GM23338 (cell line): ENCODE data around the gene ANKZF1. TPM values are rescaled to one million over a fixed set of nuclear protein-coding genes. Genes with fewer than 3 reads are reported as not detected.

ENCODE experiments used
- ATAC-seq: fragments of 200-7000 bp; cut with Tn5 transposase; 3 replicates; pipeline ENCODE4 v1.9.1; 2020
- DNase-seq: peaks from one replicate; pipeline ENCODE4 v3.0.0-alpha.2; 2015; ENCODE audit warnings: low spot score
- H2AFZ ChIP-seq: fragments of 200-600 bp; sonication (generic); 2 replicates; pipeline ENCODE4 v1.8.0; 2016; ENCODE audit warnings: antibody characterized with exemption, mild to moderate bottlenecking, moderate library complexity
- H3F3A ChIP-seq: fragments of 200-600 bp; sonication (generic); replicated peaks from 2 replicates; pipeline ENCODE4 v1.8.0; 2017; ENCODE audit warnings: antibody characterized with exemption, mixed run types, low read depth
- H3K27ac ChIP-seq: fragments of 200-600 bp; sonication (generic); 2 replicates; pipeline ENCODE4 v1.6.1; 2016; ENCODE audit warnings: low read depth
- H3K27me3 ChIP-seq: fragments of 200-600 bp; sonication (generic); 2 replicates; pipeline ENCODE4 v1.8.0; 2016; ENCODE audit warnings: mild to moderate bottlenecking, mixed run types, moderate library complexity; ENCODE audit not compliant: insufficient read depth
- H3K36me3 ChIP-seq: fragments of 200-600 bp; sonication (generic); 2 replicates; pipeline ENCODE4 v1.8.0; 2016; ENCODE audit warnings: mild to moderate bottlenecking; ENCODE audit not compliant: insufficient read depth
- H3K4me1 ChIP-seq: fragments of 200-600 bp; sonication (generic); 2 replicates; pipeline ENCODE4 v1.8.0; 2016; ENCODE audit warnings: mild to moderate bottlenecking, moderate library complexity; ENCODE audit not compliant: insufficient read depth
- H3K4me2 ChIP-seq: fragments of 200-600 bp; sonication (generic); 2 replicates; pipeline ENCODE4 v1.7.1; 2017; ENCODE audit warnings: mixed run types
- H3K4me3 ChIP-seq: fragments of 200-600 bp; sonication (generic); 2 replicates; pipeline ENCODE4 v1.6.1; 2016; ENCODE audit warnings: mixed run types
- H3K79me2 ChIP-seq: fragments of 200-600 bp; sonication (generic); replicated peaks from 2 replicates; pipeline ENCODE4 v1.8.0; 2017; ENCODE audit warnings: mild to moderate bottlenecking; ENCODE audit not compliant: insufficient read depth
- H3K9me2 ChIP-seq: fragments of 200-600 bp; sonication (generic); 2 replicates; pipeline ENCODE4 v1.8.0; 2017; ENCODE audit not compliant: insufficient read depth
- H4K20me1 ChIP-seq: fragments of 200-600 bp; sonication (generic); replicated peaks from 2 replicates; pipeline ENCODE4 v1.8.0; 2017; ENCODE audit warnings: mild to moderate bottlenecking; ENCODE audit not compliant: insufficient read depth
- H3K27ac Mint-ChIP-seq: 2 replicates; pipeline ENCODE4 v1.8.0; 2020; ENCODE audit warnings: inconsistent platforms, mild to moderate bottlenecking, moderate library complexity, mixed read lengths
- H3K27me3 Mint-ChIP-seq: 3 replicates; pipeline ENCODE4 v1.8.0; 2022; ENCODE audit warnings: low read depth, mild to moderate bottlenecking, moderate library complexity, mixed read lengths, inconsistent platforms; ENCODE audit not compliant: insufficient read depth, poor library complexity
- H3K36me3 Mint-ChIP-seq: 3 replicates; pipeline ENCODE4 v1.8.0; 2021; ENCODE audit warnings: low read depth, mild to moderate bottlenecking, inconsistent platforms, moderate library complexity, mixed read lengths
- H3K4me1 Mint-ChIP-seq: 3 replicates; pipeline ENCODE4 v1.8.0; 2020; ENCODE audit warnings: mild to moderate bottlenecking, inconsistent platforms, mixed read lengths
- H3K4me3 Mint-ChIP-seq: 3 replicates; pipeline ENCODE4 v1.8.0; 2021; ENCODE audit warnings: moderate library complexity, mild to moderate bottlenecking, inconsistent platforms, mixed read lengths
- H3K9me3 Mint-ChIP-seq: 3 replicates; pipeline ENCODE4 v1.8.0; 2020; ENCODE audit warnings: moderate library complexity, mild to moderate bottlenecking, inconsistent platforms, mixed read lengths
- CREB1 ChIP-seq: fragments of 250-450 bp; sonication (Bioruptor Pico); IDR thresholded peaks from 2 replicates; pipeline ENCODE4 v1.5.0; 2020; ENCODE audit warnings: low read depth, mild to moderate bottlenecking, moderate library complexity
- EZH2 ChIP-seq: fragments of 200-600 bp; sonication (generic); IDR thresholded peaks from one replicate; pipeline ENCODE4 v1.8.0; 2017; ENCODE audit warnings: antibody characterized with exemption, mild to moderate bottlenecking, low read depth; ENCODE audit not compliant: unreplicated experiment
- EZH2phosphoT487 ChIP-seq: fragments of 200-600 bp; sonication (generic); IDR thresholded peaks from one replicate; pipeline ENCODE4 v1.8.1; 2018; ENCODE audit warnings: antibody characterized with exemption; ENCODE audit not compliant: unreplicated experiment
- JUNB ChIP-seq: IDR thresholded peaks from one replicate; pipeline ENCODE4 v1.6.1; 2016; ENCODE audit warnings: antibody characterized with exemption; ENCODE audit not compliant: unreplicated experiment
- NANOG ChIP-seq: IDR thresholded peaks from 2 replicates; pipeline ENCODE4 v1.6.1; 2016; ENCODE audit warnings: antibody characterized with exemption, borderline replicate concordance
- POLR2AphosphoS5 ChIP-seq: IDR thresholded peaks from 2 replicates; pipeline ENCODE4 v1.6.1; 2016; ENCODE audit warnings: antibody characterized with exemption, low read depth
- STAT1 ChIP-seq: IDR thresholded peaks from one replicate; pipeline ENCODE4 v1.6.1; 2016; ENCODE audit warnings: antibody characterized with exemption; ENCODE audit not compliant: unreplicated experiment
- ZNF114 ChIP-seq: fragments of 250-450 bp; sonication (Bioruptor Pico); IDR thresholded peaks from 2 replicates; pipeline ENCODE4 v1.5.0; 2020; ENCODE audit warnings: mild to moderate bottlenecking, moderate library complexity
- polyA plus RNA-seq: library from polyadenylated mRNA; unstranded; fragments of >200 nt; fragmentation: Nextera tagmentation; extraction: Ambion mirVana; gene quantifications from 2 replicates; pipeline ENCODE4 v1.2.1, GENCODE V29; 2016
- total RNA-seq: library from RNA; depleted of rRNA; stranded (reverse); fragments of >200 nt; shearing (Covaris generic); gene quantifications from 2 replicates; pipeline ENCODE4 v1.2.3, GENCODE V29; 2014
- TF ChIP-seq, protein P1 (sequence below): IDR thresholded peaks from 2 replicates; pipeline ENCODE4 v1.6.1; 2016; ENCODE audit warnings: antibody characterized with exemption
- TF ChIP-seq, protein P2 (sequence below): IDR thresholded peaks from one replicate; pipeline ENCODE4 v1.6.1; 2018; ENCODE audit warnings: antibody characterized with exemption; ENCODE audit not compliant: unreplicated experiment
- TF ChIP-seq, protein P3 (sequence below), 2 experiments: fragments of 200-600 bp in 1 of 2; sonication (generic) in 1 of 2; conservative IDR thresholded peaks; 2 replicates each; pipeline versions ENCODE4 v1.5.1 to v1.6.1; 2016 to 2017; ENCODE audit warnings: antibody characterized with exemption in 2 of 2, low read depth in 2 of 2, mild to moderate bottlenecking in 2 of 2, moderate library complexity in 1 of 2
- TF ChIP-seq, protein P4 (sequence below): fragments of 250-450 bp; sonication (Bioruptor Pico); IDR thresholded peaks from 2 replicates; pipeline ENCODE4 v1.5.0; 2020; ENCODE audit warnings: mild to moderate bottlenecking, moderate library complexity

The ANKZF1 gene
- total and polyA plus RNA-seq, 2 experiments from 2014 or later: 29.9 to 61.9 TPM

DNA sequence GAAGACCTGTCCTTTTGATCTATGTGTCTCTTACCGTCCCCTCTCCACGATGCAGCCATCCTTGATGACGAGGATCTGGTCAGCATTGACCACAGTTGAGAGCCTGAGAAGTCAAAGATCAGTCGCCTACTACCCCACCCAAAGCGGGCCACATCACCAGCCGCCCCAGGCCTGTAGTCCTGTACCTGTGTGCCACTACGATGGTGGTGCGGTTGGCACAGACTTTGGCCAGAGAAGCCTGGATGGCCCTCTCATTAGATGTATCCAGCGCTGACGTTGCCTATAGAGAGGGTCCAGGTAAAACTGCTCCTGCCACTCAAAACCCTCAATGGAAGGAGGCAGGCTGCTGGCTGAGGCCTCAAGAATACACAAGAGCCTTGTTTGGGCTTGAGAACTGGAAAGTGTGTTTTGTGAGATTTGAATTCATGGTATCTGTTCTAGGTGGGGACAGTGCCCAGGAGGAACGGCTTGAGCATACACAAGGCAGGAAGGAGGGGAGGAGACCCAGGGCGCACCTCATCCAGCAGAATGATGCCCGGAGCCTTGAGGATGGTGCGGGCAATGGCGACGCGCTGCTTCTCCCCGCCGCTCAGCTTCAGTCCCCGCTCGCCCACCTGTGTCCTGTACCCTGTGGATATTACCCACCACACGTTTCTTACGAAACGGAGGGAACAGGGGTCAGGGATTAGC, 19.3 kb upstream of the ANKZF1 start:
- no peak overlapping the region; the same call in 2 of the 3 replicates for H3K4me3 Mint-ChIP-seq
- Histone ChIP-seq H3K79me2 (no peaks in the 10 kb centered on the region), H3K36me3 (no peaks in the 10 kb centered on the region; the same call in 1 of the 2 replicates), H3K9me2 (no peaks in the 10 kb centered on the region), H4K20me1 (no peaks in the 10 kb centered on the region; the same call in 1 of the 2 replicates), H3K27me3 (no peaks in the 10 kb centered on the region), H3K27ac (no peak overlapping the region), H2AFZ (no peak overlapping the region), H3K4me3 (no peak overlapping the region), H3F3A (peaks cover 15% of the 10 kb centered on the region; the same call in 1 of the 2 replicates), H3K4me2 (no peak overlapping the region), H3K4me1 (peaks cover 15% of the 10 kb centered on the region)
- peaks cover 11% of the 10 kb centered on the region for H3K27me3 Mint-ChIP-seq
- H3K9me3 Mint-ChIP-seq: no peaks in the 10 kb centered on the region
- no peak for TF ChIP-seq STAT1
- TF ChIP-seq, protein P1, sequence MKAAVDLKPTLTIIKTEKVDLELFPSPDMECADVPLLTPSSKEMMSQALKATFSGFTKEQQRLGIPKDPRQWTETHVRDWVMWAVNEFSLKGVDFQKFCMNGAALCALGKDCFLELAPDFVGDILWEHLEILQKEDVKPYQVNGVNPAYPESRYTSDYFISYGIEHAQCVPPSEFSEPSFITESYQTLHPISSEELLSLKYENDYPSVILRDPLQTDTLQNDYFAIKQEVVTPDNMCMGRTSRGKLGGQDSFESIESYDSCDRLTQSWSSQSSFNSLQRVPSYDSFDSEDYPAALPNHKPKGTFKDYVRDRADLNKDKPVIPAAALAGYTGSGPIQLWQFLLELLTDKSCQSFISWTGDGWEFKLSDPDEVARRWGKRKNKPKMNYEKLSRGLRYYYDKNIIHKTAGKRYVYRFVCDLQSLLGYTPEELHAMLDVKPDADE: no peak
- TF ChIP-seq, protein P2, sequence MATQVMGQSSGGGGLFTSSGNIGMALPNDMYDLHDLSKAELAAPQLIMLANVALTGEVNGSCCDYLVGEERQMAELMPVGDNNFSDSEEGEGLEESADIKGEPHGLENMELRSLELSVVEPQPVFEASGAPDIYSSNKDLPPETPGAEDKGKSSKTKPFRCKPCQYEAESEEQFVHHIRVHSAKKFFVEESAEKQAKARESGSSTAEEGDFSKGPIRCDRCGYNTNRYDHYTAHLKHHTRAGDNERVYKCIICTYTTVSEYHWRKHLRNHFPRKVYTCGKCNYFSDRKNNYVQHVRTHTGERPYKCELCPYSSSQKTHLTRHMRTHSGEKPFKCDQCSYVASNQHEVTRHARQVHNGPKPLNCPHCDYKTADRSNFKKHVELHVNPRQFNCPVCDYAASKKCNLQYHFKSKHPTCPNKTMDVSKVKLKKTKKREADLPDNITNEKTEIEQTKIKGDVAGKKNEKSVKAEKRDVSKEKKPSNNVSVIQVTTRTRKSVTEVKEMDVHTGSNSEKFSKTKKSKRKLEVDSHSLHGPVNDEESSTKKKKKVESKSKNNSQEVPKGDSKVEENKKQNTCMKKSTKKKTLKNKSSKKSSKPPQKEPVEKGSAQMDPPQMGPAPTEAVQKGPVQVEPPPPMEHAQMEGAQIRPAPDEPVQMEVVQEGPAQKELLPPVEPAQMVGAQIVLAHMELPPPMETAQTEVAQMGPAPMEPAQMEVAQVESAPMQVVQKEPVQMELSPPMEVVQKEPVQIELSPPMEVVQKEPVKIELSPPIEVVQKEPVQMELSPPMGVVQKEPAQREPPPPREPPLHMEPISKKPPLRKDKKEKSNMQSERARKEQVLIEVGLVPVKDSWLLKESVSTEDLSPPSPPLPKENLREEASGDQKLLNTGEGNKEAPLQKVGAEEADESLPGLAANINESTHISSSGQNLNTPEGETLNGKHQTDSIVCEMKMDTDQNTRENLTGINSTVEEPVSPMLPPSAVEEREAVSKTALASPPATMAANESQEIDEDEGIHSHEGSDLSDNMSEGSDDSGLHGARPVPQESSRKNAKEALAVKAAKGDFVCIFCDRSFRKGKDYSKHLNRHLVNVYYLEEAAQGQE: no peak
- TF ChIP-seq ZNF114: no peak
- no peak for TF ChIP-seq POLR2AphosphoS5
- TF ChIP-seq CREB1 (CRISPR knock-in tag): no peak
- no peak for TF ChIP-seq JUNB
- TF ChIP-seq EZH2phosphoT487: no peak
- no peak for TF ChIP-seq EZH2
- TF ChIP-seq NANOG: no peak
- TF ChIP-seq, protein P3, sequence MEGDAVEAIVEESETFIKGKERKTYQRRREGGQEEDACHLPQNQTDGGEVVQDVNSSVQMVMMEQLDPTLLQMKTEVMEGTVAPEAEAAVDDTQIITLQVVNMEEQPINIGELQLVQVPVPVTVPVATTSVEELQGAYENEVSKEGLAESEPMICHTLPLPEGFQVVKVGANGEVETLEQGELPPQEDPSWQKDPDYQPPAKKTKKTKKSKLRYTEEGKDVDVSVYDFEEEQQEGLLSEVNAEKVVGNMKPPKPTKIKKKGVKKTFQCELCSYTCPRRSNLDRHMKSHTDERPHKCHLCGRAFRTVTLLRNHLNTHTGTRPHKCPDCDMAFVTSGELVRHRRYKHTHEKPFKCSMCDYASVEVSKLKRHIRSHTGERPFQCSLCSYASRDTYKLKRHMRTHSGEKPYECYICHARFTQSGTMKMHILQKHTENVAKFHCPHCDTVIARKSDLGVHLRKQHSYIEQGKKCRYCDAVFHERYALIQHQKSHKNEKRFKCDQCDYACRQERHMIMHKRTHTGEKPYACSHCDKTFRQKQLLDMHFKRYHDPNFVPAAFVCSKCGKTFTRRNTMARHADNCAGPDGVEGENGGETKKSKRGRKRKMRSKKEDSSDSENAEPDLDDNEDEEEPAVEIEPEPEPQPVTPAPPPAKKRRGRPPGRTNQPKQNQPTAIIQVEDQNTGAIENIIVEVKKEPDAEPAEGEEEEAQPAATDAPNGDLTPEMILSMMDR (conservative IDR thresholded peaks at IDR 0.05; ENCODE audit: low read depth in 2 of 2): no peak
- TF ChIP-seq, protein P4, sequence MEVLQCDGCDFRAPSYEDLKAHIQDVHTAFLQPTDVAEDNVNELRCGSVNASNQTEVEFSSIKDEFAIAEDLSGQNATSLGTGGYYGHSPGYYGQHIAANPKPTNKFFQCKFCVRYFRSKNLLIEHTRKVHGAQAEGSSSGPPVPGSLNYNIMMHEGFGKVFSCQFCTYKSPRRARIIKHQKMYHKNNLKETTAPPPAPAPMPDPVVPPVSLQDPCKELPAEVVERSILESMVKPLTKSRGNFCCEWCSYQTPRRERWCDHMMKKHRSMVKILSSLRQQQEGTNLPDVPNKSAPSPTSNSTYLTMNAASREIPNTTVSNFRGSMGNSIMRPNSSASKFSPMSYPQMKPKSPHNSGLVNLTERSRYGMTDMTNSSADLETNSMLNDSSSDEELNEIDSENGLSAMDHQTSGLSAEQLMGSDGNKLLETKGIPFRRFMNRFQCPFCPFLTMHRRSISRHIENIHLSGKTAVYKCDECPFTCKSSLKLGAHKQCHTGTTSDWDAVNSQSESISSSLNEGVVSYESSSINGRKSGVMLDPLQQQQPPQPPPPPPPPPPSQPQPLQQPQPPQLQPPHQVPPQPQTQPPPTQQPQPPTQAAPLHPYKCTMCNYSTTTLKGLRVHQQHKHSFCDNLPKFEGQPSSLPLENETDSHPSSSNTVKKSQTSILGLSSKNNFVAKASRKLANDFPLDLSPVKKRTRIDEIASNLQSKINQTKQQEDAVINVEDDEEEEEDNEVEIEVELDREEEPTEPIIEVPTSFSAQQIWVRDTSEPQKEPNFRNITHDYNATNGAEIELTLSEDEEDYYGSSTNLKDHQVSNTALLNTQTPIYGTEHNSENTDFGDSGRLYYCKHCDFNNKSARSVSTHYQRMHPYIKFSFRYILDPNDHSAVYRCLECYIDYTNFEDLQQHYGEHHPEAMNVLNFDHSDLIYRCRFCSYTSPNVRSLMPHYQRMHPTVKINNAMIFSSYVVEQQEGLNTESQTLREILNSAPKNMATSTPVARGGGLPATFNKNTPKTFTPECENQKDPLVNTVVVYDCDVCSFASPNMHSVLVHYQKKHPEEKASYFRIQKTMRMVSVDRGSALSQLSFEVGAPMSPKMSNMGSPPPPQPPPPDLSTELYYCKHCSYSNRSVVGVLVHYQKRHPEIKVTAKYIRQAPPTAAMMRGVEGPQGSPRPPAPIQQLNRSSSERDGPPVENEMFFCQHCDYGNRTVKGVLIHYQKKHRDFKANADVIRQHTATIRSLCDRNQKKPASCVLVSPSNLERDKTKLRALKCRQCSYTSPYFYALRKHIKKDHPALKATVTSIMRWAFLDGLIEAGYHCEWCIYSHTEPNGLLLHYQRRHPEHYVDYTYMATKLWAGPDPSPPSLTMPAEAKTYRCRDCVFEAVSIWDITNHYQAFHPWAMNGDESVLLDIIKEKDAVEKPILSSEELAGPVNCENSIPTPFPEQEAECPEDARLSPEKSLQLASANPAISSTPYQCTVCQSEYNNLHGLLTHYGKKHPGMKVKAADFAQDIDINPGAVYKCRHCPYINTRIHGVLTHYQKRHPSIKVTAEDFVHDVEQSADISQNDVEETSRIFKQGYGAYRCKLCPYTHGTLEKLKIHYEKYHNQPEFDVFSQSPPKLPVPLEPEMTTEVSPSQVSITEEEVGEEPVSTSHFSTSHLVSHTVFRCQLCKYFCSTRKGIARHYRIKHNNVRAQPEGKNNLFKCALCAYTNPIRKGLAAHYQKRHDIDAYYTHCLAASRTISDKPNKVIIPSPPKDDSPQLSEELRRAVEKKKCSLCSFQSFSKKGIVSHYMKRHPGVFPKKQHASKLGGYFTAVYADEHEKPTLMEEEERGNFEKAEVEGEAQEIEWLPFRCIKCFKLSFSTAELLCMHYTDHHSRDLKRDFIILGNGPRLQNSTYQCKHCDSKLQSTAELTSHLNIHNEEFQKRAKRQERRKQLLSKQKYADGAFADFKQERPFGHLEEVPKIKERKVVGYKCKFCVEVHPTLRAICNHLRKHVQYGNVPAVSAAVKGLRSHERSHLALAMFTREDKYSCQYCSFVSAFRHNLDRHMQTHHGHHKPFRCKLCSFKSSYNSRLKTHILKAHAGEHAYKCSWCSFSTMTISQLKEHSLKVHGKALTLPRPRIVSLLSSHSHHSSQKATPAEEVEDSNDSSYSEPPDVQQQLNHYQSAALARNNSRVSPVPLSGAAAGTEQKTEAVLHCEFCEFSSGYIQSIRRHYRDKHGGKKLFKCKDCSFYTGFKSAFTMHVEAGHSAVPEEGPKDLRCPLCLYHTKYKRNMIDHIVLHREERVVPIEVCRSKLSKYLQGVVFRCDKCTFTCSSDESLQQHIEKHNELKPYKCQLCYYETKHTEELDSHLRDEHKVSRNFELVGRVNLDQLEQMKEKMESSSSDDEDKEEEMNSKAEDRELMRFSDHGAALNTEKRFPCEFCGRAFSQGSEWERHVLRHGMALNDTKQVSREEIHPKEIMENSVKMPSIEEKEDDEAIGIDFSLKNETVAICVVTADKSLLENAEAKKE (CRISPR knock-in tag): no peak
- no peak for ATAC-seq
- no peak for DNase-seq
- H3K4me1 Mint-ChIP-seq: peaks cover 13% of the 10 kb centered on the region; the same call in 2 of the 3 replicates
- peaks cover 57% of the 10 kb centered on the region for H3K36me3 Mint-ChIP-seq
- H3K27ac Mint-ChIP-seq: no peak overlapping the region
